ENCODE results near the gene TP53RK.
A peak's percentile ranks its signal among the peaks of the same experiment; 100 is the strongest.

DNA sequence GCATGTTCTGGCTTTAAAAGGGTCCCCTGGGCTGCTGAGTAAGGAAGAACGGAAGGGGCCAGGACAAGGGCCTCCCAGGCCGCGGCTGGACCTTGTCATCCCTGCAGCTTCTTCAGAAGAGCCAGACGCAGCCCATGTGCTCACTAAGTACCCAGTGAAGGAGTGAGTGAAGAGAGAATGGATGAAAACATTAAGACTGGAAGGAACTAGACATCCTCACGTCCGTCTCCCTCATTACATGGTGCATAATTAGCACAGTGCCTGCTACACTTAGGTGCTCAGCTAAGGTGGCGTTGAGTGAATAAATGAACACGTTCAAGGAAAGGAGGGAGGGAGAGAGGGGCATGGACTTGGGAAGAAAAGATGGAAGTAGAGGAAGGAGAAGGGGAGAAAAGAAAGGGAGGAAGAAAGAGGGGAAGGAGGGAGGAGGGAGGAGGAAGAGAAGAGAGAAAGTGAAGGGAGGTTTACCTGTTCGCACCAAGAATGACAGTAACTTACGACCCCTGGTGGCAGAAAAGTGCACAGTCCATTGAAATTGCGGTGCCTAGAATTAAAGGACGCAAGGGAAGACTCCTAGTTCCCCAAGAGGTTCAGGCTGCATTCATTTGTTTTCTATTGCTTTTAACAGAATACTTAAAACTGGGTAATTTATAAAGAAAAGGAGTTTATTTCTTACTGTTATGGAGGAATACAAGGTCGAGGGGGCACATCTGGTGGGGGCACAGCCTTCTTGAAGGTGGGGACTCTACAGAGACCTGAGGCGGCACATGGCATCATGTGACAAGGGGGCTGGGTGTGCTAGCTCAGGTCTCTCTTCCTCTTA is 8.0 kb downstream of the TP53RK start:
- TF ChIP-seq, protein P1, sequence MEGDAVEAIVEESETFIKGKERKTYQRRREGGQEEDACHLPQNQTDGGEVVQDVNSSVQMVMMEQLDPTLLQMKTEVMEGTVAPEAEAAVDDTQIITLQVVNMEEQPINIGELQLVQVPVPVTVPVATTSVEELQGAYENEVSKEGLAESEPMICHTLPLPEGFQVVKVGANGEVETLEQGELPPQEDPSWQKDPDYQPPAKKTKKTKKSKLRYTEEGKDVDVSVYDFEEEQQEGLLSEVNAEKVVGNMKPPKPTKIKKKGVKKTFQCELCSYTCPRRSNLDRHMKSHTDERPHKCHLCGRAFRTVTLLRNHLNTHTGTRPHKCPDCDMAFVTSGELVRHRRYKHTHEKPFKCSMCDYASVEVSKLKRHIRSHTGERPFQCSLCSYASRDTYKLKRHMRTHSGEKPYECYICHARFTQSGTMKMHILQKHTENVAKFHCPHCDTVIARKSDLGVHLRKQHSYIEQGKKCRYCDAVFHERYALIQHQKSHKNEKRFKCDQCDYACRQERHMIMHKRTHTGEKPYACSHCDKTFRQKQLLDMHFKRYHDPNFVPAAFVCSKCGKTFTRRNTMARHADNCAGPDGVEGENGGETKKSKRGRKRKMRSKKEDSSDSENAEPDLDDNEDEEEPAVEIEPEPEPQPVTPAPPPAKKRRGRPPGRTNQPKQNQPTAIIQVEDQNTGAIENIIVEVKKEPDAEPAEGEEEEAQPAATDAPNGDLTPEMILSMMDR (IDR thresholded peaks at IDR 0.05 in 8 of 11, conservative IDR thresholded peaks at IDR 0.05 in 3 of 11) = peak; percentile 72 to 91 (median 85)
- no peak for TF ChIP-seq POLR2A (IDR thresholded peaks at IDR 0.05)

Measured in spleen (tissue), 7 donors.